ENCODE data around the gene CYB5A. TPM values are rescaled to one million over a fixed set of nuclear protein-coding genes. Genes with fewer than 3 reads are reported as not detected.

Gene CYB5A
- total and polyA plus RNA-seq, 2 of the 8 experiments (the other 6 are each of a cell fraction or from before 2014, with no cell fraction given) = 154 to 195 TPM

DNA sequence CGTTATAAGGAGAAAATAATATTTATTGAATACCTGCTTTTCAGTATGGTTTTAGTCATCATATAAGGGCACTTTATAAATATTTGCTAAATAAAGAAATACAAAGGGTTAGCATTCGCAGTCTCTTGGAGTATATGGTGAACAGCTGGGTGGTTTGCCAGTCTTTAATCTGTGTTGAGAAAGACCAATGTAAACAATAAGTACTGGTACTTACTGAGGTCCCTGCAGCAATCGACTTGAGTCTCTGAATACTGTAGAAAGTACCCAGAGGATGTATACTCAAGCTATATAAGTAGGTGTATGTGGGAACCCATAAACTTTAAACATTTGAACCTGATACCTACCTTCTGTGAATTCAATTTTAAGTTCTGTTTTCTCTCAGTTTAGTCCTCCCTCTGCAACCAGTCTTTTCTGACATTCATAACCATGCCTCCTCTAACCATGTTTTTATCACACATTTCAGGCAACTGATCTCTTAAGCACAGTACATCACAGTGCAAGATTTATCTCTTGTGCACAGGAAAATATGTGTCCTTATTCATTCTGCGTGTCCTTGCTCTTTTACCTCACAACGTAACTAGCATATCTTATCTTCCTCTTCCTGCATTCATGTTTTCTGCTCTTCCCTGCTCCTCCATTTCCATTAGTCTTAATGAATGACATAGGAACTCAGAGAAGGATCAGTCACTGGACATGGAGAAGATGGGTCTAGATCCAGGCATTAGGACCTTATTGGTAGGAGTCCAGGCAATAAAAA lies 45.6 kb upstream of the CYB5A start:
- no peak for FAIRE-seq
- H3K4me3 ChIP-seq (ENCODE audit: extremely low read depth in 1 of 4, insufficient read depth in 2 of 4, low read depth in 3 of 4, low read length in 4 of 4) = no peak overlapping the region
- H3K14ac ChIP-seq (ENCODE audit: insufficient read length) = no peak overlapping the region
- no peak overlapping the region for H2AK5ac ChIP-seq (ENCODE audit: low read depth, low read length)
- DNase-seq (ENCODE audit: low read depth in 1 of 2, low spot score in 2 of 2) = no peak
- no peak overlapping the region for H2BK12ac ChIP-seq (ENCODE audit: low read depth, low read length)
- H3K18ac ChIP-seq (ENCODE audit: extremely low read depth, low read length) = no peak overlapping the region
- POLR2A ChIA-PET (ENCODE audit: partially characterized antibody) = no interaction called here
- no peak overlapping the region for H2BK20ac ChIP-seq (ENCODE audit: low read length)
- H3K27me3 ChIP-seq (replicated peaks in 1 of 4; ENCODE audit: control insufficient read depth in 3 of 4, extremely low read depth in 1 of 4, insufficient read depth in 3 of 4, low read length in 3 of 4) = no peaks in the 10 kb centered on the region
- H3K27ac ChIP-seq (ENCODE audit: low read depth, low read length) = no peak overlapping the region
- H3K9me3 ChIP-seq (ENCODE audit: insufficient read depth in 2 of 2, low read depth in 1 of 2, low read length in 1 of 2) = no peaks in the 10 kb centered on the region
- H2BK15ac ChIP-seq (ENCODE audit: low read length) = no peak overlapping the region
- no peak overlapping the region for H2BK5ac ChIP-seq (ENCODE audit: low read depth, low read length)
- H3K23me2 ChIP-seq (ENCODE audit: low read depth, low read length) = no peaks in the 10 kb centered on the region
- H3K4me1 ChIP-seq (replicated peaks in 1 of 4; ENCODE audit: control insufficient read depth in 3 of 4, insufficient read depth in 4 of 4, low read length in 3 of 4) = no peaks in the 10 kb centered on the region
- H3K4me2 ChIP-seq (ENCODE audit: insufficient read depth in 1 of 2, low read depth in 2 of 2, low read length in 2 of 2) = no peak overlapping the region
- CTCF ChIA-PET (ENCODE audit: partially characterized antibody) = interaction anchor here (1.2 to 3.0 kb wide), 3 partner anchors 139 to 156 kb away, joined by 3 to 19 read pairs (median 4); no protein-coding TSS in a partner anchor
- H4K91ac ChIP-seq (replicated peaks; ENCODE audit: insufficient read length, low read length) = no peak overlapping the region
- no peaks in the 10 kb centered on the region for H3K79me2 ChIP-seq (ENCODE audit: control insufficient read depth in 1 of 2, insufficient read depth in 2 of 2, low read length in 2 of 2)
- no peak overlapping the region for H3K9ac ChIP-seq (replicated peaks in 1 of 4; ENCODE audit: extremely low read depth in 1 of 4, low read depth in 3 of 4, low read length in 3 of 4)
- H3K56ac ChIP-seq (replicated peaks; ENCODE audit: insufficient read length, low read depth, low read length) = no peak overlapping the region
- no peak overlapping the region for H2BK120ac ChIP-seq (replicated peaks; ENCODE audit: low read depth, low read length)
- WGBS, 2 experiments (ENCODE audit: extremely low coverage in 1 of 2, insufficient coverage in 1 of 2, insufficient read length in 1 of 2, insufficient replicate concordance in 2 of 2, low coverage in 1 of 2, low lambda C conversion rate in 2 of 2, missing lambda C conversion rate in 1 of 2) = 93% methylated on average over 5 of the region's 5 CpGs; no CpG with 5 or more reads in 1 of the 2 experiments
- H2AFZ ChIP-seq (ENCODE audit: low read length) = peak overlapping the region; percentile 63; the same call in 1 of the 2 replicates
- H3K79me1 ChIP-seq (ENCODE audit: low read depth, low read length) = no peaks in the 10 kb centered on the region
- no peak overlapping the region for H4K8ac ChIP-seq (ENCODE audit: extremely low read depth, insufficient read depth, low read length)
- H4K5ac ChIP-seq (ENCODE audit: insufficient read length, low read depth, low read length) = no peak overlapping the region
- no peak overlapping the region for H3K23ac ChIP-seq (ENCODE audit: insufficient read length)
- no peaks in the 10 kb centered on the region for H3K36me3 ChIP-seq (ENCODE audit: control insufficient read depth in 2 of 4, insufficient read depth in 4 of 4, low read length in 3 of 4)
- H3K4ac ChIP-seq (replicated peaks; ENCODE audit: insufficient read length, low read depth, low read length) = no peak overlapping the region
- TF ChIP-seq SUZ12 (IDR thresholded peaks at IDR 0.05; ENCODE audit: low read length) = no peak
- no peak for TF ChIP-seq POLR2AphosphoS5 (IDR thresholded peaks at IDR 0.05; ENCODE audit: low read depth, low read length)
- no peaks in the 10 kb centered on the region for H4K20me1 ChIP-seq (replicated peaks in 1 of 2; ENCODE audit: control insufficient read depth in 1 of 2, insufficient read depth in 2 of 2, low read length in 2 of 2)

All from H1 (cell line).